Esophagus muscularis mucosa (tissue), 3 donors: Measurements from ENCODE around the gene ACTA1.

Source experiments
- CTCF ChIP-seq, 3 experiments: fragments of 200-600 bp in 2 of 3; fragments of 450-650 bp in 1 of 3; sonication (generic) in 2 of 3; IDR thresholded peaks; one replicate each; pipeline ENCODE4 v1.5.1; 2017 to 2019; ENCODE audit warnings: antibody characterized with exemption in 3 of 3, mild to moderate bottlenecking in 2 of 3, moderate library complexity in 1 of 3
- POLR2A ChIP-seq: fragments of 450-650 bp; IDR thresholded peaks from one replicate; pipeline ENCODE4 v1.6.1; 2017; ENCODE audit warnings: antibody characterized with exemption, moderate library complexity, mild to moderate bottlenecking, low read depth

DNA sequence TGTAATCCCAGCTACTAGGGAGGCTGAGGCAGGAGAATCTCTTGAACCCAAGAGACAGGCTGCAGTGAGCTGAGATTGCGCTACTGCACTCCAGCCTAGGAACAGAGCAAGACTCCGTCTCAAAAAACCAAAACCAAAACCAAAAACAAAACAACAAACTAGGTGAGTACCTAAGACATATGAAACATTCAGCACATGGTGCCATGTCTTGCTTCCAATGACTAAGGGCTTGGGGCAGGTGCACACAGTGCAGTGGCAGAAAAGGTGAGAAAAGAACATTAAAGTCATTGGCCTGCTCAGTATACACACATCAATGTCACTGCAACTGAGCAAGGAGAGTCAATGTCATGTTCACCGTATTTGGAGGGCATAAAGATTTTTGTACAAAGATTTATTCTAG lies 4.1 kb upstream of the ACTA1 start:
- TF ChIP-seq CTCF (IDR thresholded peaks at IDR 0.05) (no peak), POLR2A (no peak)
